H1 (cell line): Measurements from ENCODE around the gene MGLL. TPM values are rescaled to one million over a fixed set of nuclear protein-coding genes. Genes with fewer than 3 reads are reported as not detected.

Experiments used
- ATF3 ChIP-seq: IDR thresholded peaks from 2 replicates; pipeline ENCODE4 v1.6.1; 2011; ENCODE audit warnings: low read depth, mild to moderate bottlenecking, low read length; ENCODE audit not compliant: insufficient read depth
- SAP30 ChIP-seq: fragments of 300-600 bp; sonication (generic); IDR thresholded peaks from 2 replicates; pipeline ENCODE4 v1.7.1; 2012; ENCODE audit warnings: low read length, moderate library complexity, mild to moderate bottlenecking, inconsistent platforms; ENCODE audit not compliant: insufficient read depth, insufficient replicate concordance
- SRF ChIP-seq: IDR thresholded peaks from 2 replicates; pipeline ENCODE4 v1.6.1; 2011; ENCODE audit warnings: mild to moderate bottlenecking, low read depth, low read length, moderate library complexity
- TBP ChIP-seq: IDR thresholded peaks from 2 replicates; pipeline ENCODE4 v1.6.1; 2011; ENCODE audit warnings: low read depth, low read length, improper control_type of control experiment
- YY1 ChIP-seq: IDR thresholded peaks from 2 replicates; pipeline ENCODE4 v1.6.1; 2011; ENCODE audit warnings: low read depth, mild to moderate bottlenecking, low read length
- polyA plus RNA-seq, 7 experiments: library from polyadenylated mRNA; depleted of rRNA in 3 of 7; stranded (reverse) in 5 of 7; unstranded in 2 of 7; fragments of >200 nt in 5 of 7; fragments of 200-250 nt in 2 of 7; gene quantifications; 1 replicate in 5 of 7; 2 replicates in 1 of 7; 4 replicates in 1 of 7; pipeline versions ENCODE4 v1.2.1 to v1.2.3, GENCODE V29; 2011 to 2013; ENCODE audit warnings: missing spikeins in 2 of 7, mixed read lengths in 2 of 7
- total RNA-seq: library from RNA; stranded (reverse); fragmentation: NEBNext Ultra II Directional; extraction: Animal tissue kit (Norgen Biotek cat#: 25700); gene quantifications from 2 replicates; pipeline ENCODE4 v1.2.1, GENCODE V29; 2021

MGLL gene
- total and polyA plus RNA-seq, 2 of the 8 experiments (the other 6 are each of a cell fraction or from before 2014, with no cell fraction given), result 0.05 to 0.34 TPM

GRCh38 chr3:127768346-127769008, 53.8 kb downstream of the MGLL start (continued):
- no peak for TF ChIP-seq ATF3
- TF ChIP-seq YY1, result no peak
- no peak for TF ChIP-seq TBP
- no peak for TF ChIP-seq SAP30
- no peak for TF ChIP-seq SRF
- TF ChIP-seq, all 59 proteins: peak for 0
